NCI-H748 treated with DMSO at 0.1 percent for 48 hours (cell line): ENCODE results near the gene GALK1.

Experiments used
- DNase-seq: peaks from one replicate; lab custom pipeline; 2025; lab: John Stamatoyannopoulos, UW

Gene GALK1

GRCh38 chr17:75724016-75725003 lies 40.7 kb downstream of the GALK1 start:
- DNase-seq: no peak

- no peak for DNase-seq
Observed at GRCh38 chr17:75723171-75723930, 41.6 kb downstream of the GALK1 start.

GRCh38 chr17:75722542-75723095 lies 42.4 kb downstream of the GALK1 start:
- DNase-seq: no peak

DNA sequence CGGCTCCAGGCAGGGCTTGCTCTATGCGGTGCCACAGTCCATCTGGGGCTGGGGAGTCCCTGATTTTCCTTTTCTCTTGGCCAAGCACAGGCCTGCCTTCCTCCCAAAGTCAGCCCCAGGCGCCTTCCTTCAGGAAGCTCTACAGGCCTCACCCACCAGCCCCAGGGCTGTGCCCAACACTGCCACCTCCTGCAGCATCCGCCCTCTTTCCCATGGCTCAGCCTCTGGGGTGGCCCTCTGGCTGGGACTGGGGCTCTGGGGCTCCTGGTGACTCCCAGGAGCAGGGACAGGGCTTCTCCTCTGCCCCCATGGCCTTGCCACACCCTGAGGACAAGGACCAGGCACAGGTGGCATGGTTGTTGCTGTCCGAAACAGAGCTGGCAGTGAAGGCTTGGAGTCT lies 42.9 kb downstream of the GALK1 start:
- DNase-seq: no peak

GRCh38 chr17:75721463-75722011 lies 43.5 kb downstream of the GALK1 start:
- no peak for DNase-seq

GRCh38 chr17:75720656-75721462 lies 44.1 kb downstream of the GALK1 start, which contains the start of gene ITGB4:
TSS of gene ITGB4 (plus strand) at chr17:75721459. CDS start at chr17:75724704, 3,245 bp downstream.
- no peak for DNase-seq

DNA sequence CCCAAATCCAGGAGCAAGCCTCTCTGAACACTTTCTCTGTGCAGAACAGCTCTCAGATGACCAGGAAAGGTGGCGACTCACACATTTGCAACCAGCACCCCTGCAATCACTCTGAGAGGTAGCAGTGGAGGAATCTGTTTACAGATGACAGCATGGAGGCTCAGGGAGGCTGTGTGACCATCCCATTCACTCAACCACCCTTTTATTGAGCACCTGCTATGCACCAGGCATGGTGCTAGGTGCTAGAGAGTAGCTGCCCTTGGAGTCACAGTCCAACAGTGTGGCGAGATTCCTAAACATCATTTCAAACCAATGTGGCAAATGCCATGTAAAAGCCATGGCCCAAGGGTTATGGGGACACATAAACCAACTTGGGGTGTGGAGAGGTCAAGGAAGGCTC lies 45.3 kb downstream of the GALK1 start:
- no peak for DNase-seq

DNA sequence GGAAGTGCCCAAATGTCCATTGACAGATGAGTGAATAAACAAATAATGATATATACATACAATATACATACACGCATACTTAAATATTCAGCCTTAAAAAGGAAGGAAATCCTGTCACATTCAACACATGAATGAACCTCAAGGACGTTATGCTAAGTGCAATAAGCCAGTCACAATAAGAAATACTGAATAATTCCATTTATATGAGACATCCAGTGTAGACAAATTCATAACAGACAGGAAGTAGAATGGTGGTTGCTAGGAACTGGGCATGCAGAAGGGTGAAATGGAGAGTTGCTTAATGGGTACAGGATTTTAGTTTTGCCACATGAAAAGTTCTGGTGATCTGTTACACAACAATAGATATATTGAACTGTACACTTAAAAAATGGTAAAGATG lies 52.5 kb downstream of the GALK1 start:
- DNase-seq: no peak
